Measurements from ENCODE around the gene APOL3.

- no peak for TF ChIP-seq YY1 (IDR thresholded peaks at IDR 0.05; ENCODE audit: insufficient read depth, insufficient read length)
- no peak for TF ChIP-seq SUZ12 (IDR thresholded peaks at IDR 0.05; ENCODE audit: extremely low read depth, insufficient read depth, insufficient read length)
Observed at GRCh38 chr22:36192542-36192941, 32.0 kb upstream of the APOL3 start.
